GM21390 (cell line): ENCODE data around the gene OPN3.

Source experiments
- ATAC-seq: cut with Tn5 transposase; IDR thresholded peaks from one replicate; pipeline ENCODE4 v1.9.1; 2021; ENCODE audit not compliant: unreplicated experiment

The OPN3 gene

GRCh38 chr1:241591736-241592135 lies 48.4 kb downstream of the OPN3 start:
- no peak for ATAC-seq

- no peak for ATAC-seq
These were observed 48.9 kb downstream of the OPN3 start for GRCh38 chr1:241591317-241591716.

GRCh38 chr1:241590719-241591118 lies 49.5 kb downstream of the OPN3 start:
- ATAC-seq = no peak

DNA sequence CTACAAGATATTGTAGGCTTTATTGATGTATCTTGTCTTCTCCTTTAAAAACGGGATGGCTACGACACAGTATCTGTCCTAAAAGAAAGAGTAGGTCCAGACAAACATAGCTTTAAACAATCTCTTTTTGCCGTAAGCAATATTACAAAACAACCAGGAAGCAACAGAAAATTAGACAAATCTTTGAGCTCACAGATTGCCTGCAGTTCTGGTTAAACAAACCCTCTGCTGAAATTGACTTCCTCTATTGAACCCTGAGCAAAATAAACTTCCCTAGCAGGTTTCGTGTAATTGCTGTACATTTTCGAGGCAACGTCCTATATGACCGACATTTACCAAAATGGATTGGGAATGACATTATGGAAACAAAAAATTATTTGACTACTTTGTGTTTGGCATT lies 50.6 kb downstream of the OPN3 start:
- no peak for ATAC-seq

- no peak for ATAC-seq
These were observed 53.2 kb downstream of the OPN3 start for GRCh38 chr1:241586905-241587512.

DNA sequence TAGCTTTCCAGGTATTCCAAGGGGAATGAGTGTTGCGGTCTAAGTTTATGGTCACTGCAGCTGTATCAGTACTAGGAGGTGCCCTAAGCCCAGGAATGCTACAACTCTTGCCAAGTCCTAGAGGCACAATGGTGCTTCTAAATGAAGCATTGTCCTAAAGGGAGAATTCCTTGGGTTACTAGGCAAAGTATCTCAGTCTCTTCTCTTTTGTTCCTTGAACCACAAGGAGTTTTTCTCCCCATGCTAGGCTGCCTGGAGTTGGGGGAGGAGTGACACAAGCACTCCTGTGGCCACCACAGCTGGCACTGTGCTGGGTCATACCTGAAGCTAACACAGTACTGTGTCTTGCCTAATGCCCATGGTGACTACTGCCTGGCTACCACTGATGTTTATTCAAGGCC lies 57.2 kb downstream of the OPN3 start:
- no peak for ATAC-seq

DNA sequence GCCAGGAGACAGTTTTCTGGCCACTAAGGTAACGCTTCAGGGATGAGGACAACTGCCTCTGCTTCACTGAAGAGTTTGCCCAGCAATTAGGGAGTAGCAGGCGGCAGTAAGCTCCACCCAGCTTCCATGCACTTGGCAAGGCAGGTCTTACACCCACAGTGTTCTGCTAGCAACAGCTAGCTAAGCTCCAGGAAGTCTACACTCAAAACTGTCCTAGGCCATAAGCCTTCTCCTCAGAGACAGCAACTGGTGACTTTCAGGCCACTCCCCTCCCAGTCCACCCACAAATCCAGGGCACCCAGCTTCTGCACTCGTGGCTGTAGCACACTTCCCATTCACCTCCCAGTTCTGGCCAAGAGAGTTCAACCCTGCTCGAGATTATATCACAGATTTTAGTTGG lies 60.7 kb downstream of the OPN3 start:
- ATAC-seq = no peak

DNA sequence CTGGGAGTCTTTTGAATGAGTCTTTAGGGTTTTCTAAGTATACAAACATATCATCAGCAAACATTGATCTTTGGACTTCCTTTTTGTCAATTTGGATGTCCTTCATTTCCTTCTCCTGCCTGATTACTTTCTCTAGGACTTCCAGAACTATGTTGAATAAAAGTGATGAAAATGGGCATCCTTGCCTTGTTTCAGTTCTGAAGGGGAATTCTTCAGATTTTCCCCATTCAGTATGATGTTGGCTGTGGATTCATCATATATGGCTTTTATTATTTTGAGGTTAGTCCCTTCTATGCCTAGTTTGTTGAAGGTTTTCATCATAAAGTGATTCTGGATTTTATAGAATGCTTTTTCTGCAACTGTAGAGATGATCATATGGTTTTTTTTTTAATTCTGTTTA lies 66.0 kb downstream of the OPN3 start:
- ATAC-seq = no peak

DNA sequence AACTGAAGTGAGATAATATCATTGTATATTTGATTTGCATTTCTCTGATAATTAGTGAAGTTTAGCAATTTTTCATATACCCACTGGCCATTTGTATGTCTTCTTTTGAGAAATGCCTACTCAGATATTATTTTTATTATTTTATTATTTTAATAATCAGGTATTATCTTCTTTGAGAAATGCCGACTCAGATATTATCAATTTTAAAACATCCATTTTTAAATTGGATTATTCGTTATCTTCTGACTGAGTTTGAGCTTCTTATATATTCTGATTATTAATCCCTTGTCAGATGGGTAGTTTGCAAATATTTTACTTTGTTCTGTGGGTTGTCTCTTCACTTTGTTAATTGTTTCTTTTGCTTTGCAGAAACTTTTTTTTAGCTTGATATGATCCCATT lies 70.3 kb downstream of the OPN3 start:
- no peak for ATAC-seq

- ATAC-seq = no peak
These were observed 79.4 kb downstream of the OPN3 start for GRCh38 chr1:241560849-241561187.

- no peak for ATAC-seq
These were observed 79.9 kb downstream of the OPN3 start for GRCh38 chr1:241560146-241560848.

GRCh38 chr1:241557551-241558193 lies 82.5 kb downstream of the OPN3 start:
- no peak for ATAC-seq

DNA sequence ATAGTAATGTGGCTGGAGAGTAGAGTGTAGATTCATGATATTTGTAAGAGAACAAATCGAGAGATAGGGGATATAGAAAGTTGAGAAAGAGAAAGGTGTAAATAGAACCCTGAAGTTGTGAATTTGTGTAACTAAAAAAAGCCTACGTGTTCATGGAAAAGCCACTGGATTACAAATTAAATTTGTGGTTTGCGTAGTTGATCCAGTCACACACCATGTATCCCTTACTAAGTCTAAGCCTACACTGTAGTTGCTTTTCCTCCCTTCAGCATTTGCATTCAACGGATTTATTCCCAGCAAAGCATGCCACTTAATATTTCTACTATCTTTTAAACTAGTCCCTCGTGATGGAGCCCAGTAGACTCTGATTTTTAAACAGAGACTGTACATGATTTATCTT lies 83.1 kb downstream of the OPN3 start:
- ATAC-seq = no peak

DNA sequence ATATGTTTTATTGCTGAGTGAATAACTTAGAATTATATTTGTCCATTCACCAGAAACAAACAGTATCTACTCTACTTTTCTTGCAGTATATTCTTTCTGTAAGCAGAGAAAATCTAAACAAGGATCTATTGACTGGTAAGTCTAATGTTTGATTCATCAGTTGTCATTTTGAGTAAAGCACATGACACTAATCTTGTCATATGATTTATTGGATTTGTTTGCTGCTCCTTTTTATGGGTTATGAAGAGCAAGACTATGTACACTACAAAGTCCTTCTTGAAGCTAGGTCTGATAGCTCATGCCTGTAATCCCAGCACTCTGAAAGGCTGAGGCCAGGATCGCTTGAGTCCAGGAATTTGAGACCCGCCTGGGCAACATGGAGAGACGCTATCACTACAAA lies 84.6 kb downstream of the OPN3 start:
- ATAC-seq = no peak

GRCh38 chr1:241553886-241554592 lies 86.1 kb downstream of the OPN3 start:
- ATAC-seq = no peak

- peak; percentile 88 for ATAC-seq
These were observed 88.2 kb downstream of the OPN3 start for GRCh38 chr1:241551759-241552638.

DNA sequence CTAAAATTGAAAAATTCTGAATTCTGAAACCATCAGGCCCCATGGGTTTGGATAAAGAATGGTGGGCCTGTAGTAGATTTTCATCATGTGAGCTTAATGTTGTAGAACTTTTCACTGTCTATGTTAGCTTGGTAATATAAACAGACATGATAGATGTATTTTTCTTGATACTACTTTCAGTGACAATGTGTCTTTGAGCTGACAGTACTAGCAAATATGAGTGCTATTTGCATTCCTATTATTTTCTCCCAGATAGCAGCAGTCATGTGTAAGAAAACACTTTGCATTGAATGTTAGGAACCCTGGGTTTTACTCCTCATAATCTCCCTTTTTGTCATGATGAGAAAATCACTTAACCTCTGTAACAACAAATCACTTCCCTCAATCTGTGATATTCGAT lies 89.9 kb downstream of the OPN3 start:
- ATAC-seq = no peak

- ATAC-seq = no peak
These were observed 92.2 kb downstream of the OPN3 start for GRCh38 chr1:241548008-241548407.
